ENCODE measurements around the gene ARMC2.
A peak's percentile ranks its signal among the peaks of the same experiment; 100 is the strongest.

The ARMC2 gene

GRCh38 chr6:108988296-108988695, 140.1 kb downstream of the ARMC2 start:
- DNase-seq (ENCODE audit: low spot score) = no peak

- no peak for DNase-seq (ENCODE audit: low spot score)
Measured at GRCh38 chr6:108988765-108989164, 140.5 kb downstream of the ARMC2 start.

DNA sequence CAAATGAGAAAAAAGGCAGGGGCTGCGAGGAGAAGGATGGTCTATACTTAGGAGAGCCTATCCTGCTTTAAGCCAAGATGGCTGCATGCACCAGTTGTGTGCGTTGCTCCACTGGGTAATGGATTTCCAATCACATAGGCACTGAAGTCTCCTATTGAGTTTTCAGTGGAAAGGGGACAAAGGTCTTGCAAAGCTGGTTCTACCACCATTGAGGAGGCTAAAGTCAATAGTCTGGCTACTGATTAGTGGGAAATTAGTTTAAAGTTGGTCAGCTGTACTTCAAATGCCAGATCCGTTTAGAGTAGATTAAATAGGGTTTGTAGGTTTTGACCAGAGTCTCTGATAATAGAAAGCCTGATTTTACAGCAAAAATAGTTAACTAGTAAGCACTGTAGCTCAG, 141.5 kb downstream of the ARMC2 start:
- no peak for DNase-seq (ENCODE audit: low spot score)

- DNase-seq (ENCODE audit: low spot score) = no peak
Measured at GRCh38 chr6:108993876-108994275, 145.7 kb downstream of the ARMC2 start.

- no peak for DNase-seq (ENCODE audit: low spot score)
Measured at GRCh38 chr6:108995296-108995695, 147.1 kb downstream of the ARMC2 start.

GRCh38 chr6:108996208-108996607, 148.0 kb downstream of the ARMC2 start:
- DNase-seq (ENCODE audit: low spot score) = no peak

DNA sequence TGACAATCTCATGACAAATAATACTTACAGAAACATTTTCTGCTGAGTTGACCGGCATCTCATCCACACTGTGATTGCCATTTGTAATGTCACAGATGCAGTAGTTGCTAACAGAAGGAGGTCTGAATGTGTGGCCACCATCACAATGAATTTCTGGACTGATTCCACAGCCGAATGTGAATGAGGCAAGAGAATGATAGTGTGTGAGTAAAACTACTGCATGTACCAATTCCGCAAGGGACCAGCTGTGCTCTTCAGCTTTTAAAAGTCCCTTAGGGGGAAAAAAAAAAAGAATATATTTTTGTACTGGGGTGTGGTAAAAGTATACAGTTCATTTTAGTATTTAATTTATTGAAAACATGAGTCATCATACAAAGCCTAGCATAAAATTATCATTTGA, 150.3 kb downstream of the ARMC2 start:
- DNase-seq (ENCODE audit: low spot score) = no peak

GRCh38 chr6:108999428-108999827, 151.2 kb downstream of the ARMC2 start:
- no peak for DNase-seq (ENCODE audit: low spot score)

DNA sequence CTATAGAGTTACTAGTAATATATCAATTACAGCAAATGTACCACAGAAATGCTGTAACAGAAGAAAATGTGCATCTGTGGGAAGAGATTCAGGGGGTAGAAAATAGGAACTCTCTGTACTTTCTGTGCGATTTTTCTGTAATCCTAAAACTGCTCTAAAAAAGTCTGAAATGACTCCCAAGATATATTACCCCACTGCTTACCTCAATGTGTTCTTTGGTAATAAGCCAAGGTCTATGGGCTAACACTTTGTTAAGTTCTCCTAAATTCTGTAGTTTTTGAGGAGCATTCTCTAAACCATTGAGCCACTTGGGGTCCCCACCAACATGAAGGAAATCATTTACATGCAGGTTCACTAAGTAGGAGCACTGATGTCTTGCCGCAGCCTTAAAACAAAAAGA, 152.1 kb downstream of the ARMC2 start:
- DNase-seq (ENCODE audit: low spot score) = no peak

- no peak for DNase-seq (ENCODE audit: low spot score)
Measured at GRCh38 chr6:109001291-109001894, 153.2 kb downstream of the ARMC2 start.

DNA sequence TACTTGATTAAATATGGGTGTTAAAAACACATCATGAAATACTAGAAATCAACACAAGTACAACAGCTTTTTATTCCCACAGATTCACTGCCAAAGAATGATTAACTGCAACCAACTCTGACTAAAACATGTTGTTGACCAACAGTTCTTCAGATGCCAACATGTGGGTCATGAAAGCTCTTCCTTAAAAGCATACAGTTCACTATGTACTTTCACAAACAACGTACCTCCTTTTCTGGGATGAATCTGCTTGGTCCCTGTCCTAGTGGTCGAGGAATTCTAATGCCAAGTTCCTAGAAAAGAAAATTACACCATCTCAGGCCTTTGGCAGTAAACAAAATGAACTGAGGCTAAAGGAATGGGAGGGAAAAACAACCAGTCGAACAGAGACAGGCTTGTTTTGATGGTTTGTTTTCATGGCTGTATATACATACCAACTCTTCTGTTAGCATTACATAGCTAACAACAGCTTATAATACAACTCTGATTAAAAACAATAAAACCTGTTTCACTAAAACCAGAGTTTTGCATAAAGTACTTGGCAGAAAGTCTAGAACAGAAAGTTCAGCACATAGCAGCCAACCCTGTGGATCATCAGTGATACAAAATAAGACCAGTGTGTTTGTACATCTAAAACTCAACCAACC, 154.0 kb downstream of the ARMC2 start:
- DNase-seq (ENCODE audit: low spot score) = no peak

DNA sequence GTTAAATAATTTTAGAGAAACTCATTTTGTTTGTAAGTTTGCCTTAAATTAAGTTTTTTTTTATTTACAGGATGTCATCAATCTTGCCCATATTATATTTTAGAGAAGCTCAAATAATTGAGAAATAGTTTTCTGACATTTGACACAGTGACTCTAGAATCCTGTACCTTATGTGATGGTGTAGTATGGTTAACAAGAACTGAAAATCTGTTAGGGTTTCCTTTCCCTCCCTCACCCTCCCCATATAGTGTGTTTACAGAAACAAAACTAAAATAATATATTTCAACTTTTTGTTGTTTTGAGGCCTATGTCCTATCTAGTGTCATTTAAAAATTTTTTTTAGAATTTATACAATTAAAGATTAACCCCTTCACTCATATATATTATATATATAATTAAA, 154.7 kb downstream of the ARMC2 start:
- DNase-seq (ENCODE audit: low spot score) = no peak

- no peak for DNase-seq (ENCODE audit: low spot score)
Measured at GRCh38 chr6:109006818-109007217, 158.6 kb downstream of the ARMC2 start.

DNA sequence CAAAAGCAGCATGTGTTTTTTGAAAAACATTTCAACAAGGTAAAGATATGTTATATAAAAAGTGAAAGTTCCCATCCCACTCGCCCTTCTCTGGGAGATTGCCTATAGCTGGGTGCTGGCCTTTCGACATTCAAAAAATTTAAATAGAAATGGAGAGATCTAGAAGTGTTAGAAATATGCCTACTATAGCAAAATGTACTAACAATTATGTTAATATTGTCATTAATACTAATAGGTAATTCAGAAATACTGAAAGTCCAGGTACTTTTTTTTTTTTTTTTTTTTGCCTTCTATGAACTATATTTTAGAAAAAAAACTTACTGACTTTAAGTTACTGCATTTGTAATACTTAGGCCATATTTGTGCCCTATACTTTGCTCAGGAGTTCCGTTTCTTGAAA, 159.3 kb downstream of the ARMC2 start:
- no peak for DNase-seq (ENCODE audit: low spot score)

- DNase-seq (ENCODE audit: low spot score) = no peak
Measured at GRCh38 chr6:109008054-109008453, 159.8 kb downstream of the ARMC2 start.

GRCh38 chr6:109008537-109009235, 160.5 kb downstream of the ARMC2 start:
- no peak for DNase-seq (ENCODE audit: low spot score)

DNA sequence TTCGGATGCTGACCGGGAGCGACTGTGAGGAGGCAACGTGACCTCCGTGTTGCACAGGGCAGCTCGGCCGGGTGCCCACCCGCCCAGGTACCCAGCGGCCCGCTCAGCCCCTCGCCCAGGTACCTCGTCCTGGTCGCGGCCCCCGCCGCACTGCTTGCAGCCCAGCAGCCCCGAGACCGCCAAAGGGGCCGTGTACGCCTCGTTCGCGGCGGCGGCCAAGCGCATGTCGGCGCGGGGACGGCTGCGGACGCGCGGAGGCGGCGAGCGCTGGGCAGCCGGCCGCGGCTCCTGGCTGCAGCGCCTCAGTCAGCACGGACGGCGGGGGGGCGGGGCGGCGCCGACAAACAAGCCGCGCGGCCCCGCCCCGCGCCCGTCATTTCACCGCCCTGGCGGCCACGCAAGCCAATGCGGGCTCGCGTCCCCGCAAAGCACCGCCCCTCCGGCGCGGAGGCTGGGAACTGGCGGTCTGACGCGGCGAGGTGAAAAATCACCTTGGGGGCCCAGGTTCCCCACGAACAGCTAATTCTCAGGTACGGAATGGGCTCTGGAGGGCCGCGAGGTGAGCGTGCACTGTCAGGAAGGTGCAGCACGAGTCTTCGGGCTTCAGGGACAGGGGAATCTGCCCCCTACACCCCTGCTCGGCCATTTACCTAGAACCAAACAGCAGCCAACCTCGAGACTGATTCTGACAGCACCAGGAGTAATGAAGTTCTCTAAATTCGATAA, 161.2 kb downstream of the ARMC2 start:
- DNase-seq (ENCODE audit: low spot score) = peak; percentile 94

- no peak for DNase-seq (ENCODE audit: low spot score)
Measured at GRCh38 chr6:109009962-109010704, 161.9 kb downstream of the ARMC2 start.

DNA sequence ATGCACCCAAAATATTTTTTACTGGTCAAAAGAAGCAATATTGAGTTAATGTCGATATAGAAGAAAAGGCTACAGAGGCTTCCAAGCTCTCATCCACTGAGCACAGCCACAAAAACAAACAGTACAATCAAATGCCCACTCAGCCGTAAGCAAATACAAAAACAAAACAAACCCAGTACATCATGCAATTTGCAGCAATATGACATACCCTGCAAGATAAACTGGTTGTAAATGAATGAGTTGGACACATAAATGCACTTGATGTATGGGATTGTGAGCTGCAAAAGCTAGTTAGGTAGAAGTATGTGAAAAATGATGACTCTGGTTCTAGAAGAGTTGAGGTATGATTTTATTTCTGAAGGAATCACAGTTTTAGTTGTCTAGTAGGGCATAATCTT, 162.5 kb downstream of the ARMC2 start:
- DNase-seq (ENCODE audit: low spot score) = no peak

- no peak for DNase-seq (ENCODE audit: low spot score)
Measured at GRCh38 chr6:109013656-109014305, 165.6 kb downstream of the ARMC2 start.

GRCh38 chr6:109014606-109015005, 166.4 kb downstream of the ARMC2 start:
- no peak for DNase-seq (ENCODE audit: low spot score)

DNA sequence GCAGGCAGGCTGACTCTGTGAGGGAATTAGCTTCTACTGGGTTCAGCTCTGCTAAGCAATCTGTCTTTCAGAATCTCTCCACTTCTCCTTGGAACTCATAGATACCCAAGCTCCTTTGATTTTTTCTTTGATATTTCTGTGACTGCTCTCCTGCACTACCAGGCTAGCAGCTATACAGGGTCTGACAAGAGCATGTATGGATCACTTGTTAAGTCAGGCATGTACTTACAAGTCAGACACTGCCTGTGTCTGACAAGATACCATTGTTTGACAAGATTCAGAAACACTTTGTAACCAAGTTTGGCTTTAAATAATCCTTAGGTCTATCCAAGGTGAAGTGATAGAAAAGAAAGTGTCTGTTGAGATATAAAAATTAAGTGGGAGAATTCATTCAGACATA, 167.0 kb downstream of the ARMC2 start:
- DNase-seq (ENCODE audit: low spot score) = no peak

Measured in ecto neural progenitor cell (in vitro differentiated cells).